Glutamatergic neuron (in vitro differentiated cells): Measurements from ENCODE around the gene HYCC2. TPM values are rescaled to one million over a fixed set of nuclear protein-coding genes. Genes with fewer than 3 reads are reported as not detected.

Experiments
- DNase-seq: peaks from one replicate; pipeline ENCODE4 v3.0.0; 2022
- H3K27ac Mint-ChIP-seq: one replicate; pipeline ENCODE4 v1.8.0; 2020; ENCODE audit warnings: mild to moderate bottlenecking, mixed read lengths, inconsistent platforms; ENCODE audit not compliant: unreplicated experiment
- H3K27me3 Mint-ChIP-seq: one replicate; pipeline ENCODE4 v1.8.0; 2020; ENCODE audit warnings: mild to moderate bottlenecking, moderate library complexity, mixed read lengths, inconsistent platforms; ENCODE audit not compliant: unreplicated experiment
- H3K36me3 Mint-ChIP-seq: one replicate; pipeline ENCODE4 v1.8.0; 2020; ENCODE audit warnings: mild to moderate bottlenecking, mixed read lengths, inconsistent platforms; ENCODE audit not compliant: unreplicated experiment
- H3K4me1 Mint-ChIP-seq: one replicate; pipeline ENCODE4 v1.8.0; 2020; ENCODE audit warnings: mild to moderate bottlenecking, low read depth, mixed read lengths, inconsistent platforms; ENCODE audit not compliant: unreplicated experiment
- H3K4me3 Mint-ChIP-seq: one replicate; pipeline ENCODE4 v1.8.0; 2020; ENCODE audit warnings: mild to moderate bottlenecking, mixed read lengths, inconsistent platforms; ENCODE audit not compliant: unreplicated experiment
- H3K9me3 Mint-ChIP-seq: one replicate; pipeline ENCODE4 v1.8.0; 2020; ENCODE audit warnings: mild to moderate bottlenecking, moderate library complexity, mixed read lengths, inconsistent platforms; ENCODE audit not compliant: unreplicated experiment
- CTCF ChIP-seq: fragments of 200-600 bp; sonication (generic); IDR thresholded peaks from one replicate; pipeline ENCODE4 v1.5.0; 2021; ENCODE audit not compliant: partially characterized antibody, unreplicated experiment
- total RNA-seq: library from RNA; stranded (reverse); fragmentation: NEBNext Ultra II Directional; extraction: Animal tissue kit (Norgen Biotek cat#: 25700); gene quantifications from one replicate; pipeline ENCODE4 v1.2.1, GENCODE V29; 2021; ENCODE audit not compliant: unreplicated experiment

The HYCC2 gene
- total RNA-seq, 1 donor from 2014 or later: 32.8 TPM

DNA sequence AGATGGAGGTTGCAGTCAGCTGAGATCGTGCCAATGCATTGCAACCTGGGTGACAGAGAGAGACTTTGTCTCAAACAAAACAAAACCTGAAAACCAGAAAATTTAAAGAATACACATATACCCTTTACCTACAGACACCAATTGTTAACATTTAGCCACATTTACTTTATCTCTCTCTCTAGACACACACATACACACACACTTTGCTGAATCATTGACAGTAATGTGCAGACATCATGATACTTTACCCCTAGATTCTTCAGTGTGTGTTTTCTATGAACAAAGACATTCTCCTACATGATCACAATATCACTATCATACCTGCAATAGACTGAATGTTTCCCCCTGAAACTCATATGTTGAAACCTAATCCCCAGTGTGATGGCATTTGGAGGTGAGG lies 34.3 kb upstream of the HYCC2 start:
- Mint-ChIP-seq H3K27me3 (peaks cover 2% of the 10 kb centered on the region), H3K9me3 (no peaks in the 10 kb centered on the region), H3K27ac (no peak overlapping the region), H3K4me1 (no peaks in the 10 kb centered on the region), H3K36me3 (no peaks in the 10 kb centered on the region), H3K4me3 (no peak overlapping the region)
- no peak for DNase-seq
- no peak for TF ChIP-seq CTCF

DNA sequence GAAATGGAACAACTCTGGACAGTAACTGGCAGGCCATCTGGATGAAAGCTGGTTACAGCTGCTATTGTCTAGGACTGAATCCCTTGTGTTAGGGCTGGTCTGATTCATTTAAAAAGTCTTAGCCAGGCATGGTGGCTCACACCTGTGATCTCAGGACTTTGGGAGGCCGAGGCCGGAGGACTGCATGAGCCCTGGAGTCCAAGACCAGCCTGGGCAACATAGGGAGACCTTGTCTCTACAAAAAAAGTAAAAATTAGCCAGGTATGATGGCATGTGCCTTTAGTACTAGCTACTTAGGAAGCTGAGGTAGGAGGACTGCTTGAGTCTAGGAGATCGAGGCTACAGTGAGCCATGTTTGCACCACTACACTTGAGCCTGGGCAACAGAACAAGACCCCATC lies 29.0 kb upstream of the HYCC2 start:
- Mint-ChIP-seq H3K27ac (no peak overlapping the region), H3K36me3 (no peaks in the 10 kb centered on the region), H3K4me1 (no peaks in the 10 kb centered on the region), H3K4me3 (no peak overlapping the region), H3K27me3 (peaks cover 4% of the 10 kb centered on the region), H3K9me3 (peaks cover 3% of the 10 kb centered on the region)
- no peak for TF ChIP-seq CTCF
- no peak for DNase-seq

GRCh38 chr2:201093573-201093972 lies 22.1 kb upstream of the HYCC2 start:
- Mint-ChIP-seq H3K9me3 (no peaks in the 10 kb centered on the region), H3K27me3 (peaks cover 2% of the 10 kb centered on the region), H3K27ac (no peak overlapping the region), H3K36me3 (no peaks in the 10 kb centered on the region), H3K4me3 (no peak overlapping the region), H3K4me1 (no peaks in the 10 kb centered on the region)
- no peak for DNase-seq
- no peak for TF ChIP-seq CTCF

GRCh38 chr2:201090574-201090973 lies 19.1 kb upstream of the HYCC2 start:
- no peak for TF ChIP-seq CTCF
- H3K27me3 Mint-ChIP-seq: no peaks in the 10 kb centered on the region
- H3K4me1 Mint-ChIP-seq: no peaks in the 10 kb centered on the region
- H3K4me3 Mint-ChIP-seq: no peak overlapping the region
- no peak for DNase-seq
- no peak overlapping the region for H3K27ac Mint-ChIP-seq
- H3K36me3 Mint-ChIP-seq: no peaks in the 10 kb centered on the region
- H3K9me3 Mint-ChIP-seq: no peaks in the 10 kb centered on the region

DNA sequence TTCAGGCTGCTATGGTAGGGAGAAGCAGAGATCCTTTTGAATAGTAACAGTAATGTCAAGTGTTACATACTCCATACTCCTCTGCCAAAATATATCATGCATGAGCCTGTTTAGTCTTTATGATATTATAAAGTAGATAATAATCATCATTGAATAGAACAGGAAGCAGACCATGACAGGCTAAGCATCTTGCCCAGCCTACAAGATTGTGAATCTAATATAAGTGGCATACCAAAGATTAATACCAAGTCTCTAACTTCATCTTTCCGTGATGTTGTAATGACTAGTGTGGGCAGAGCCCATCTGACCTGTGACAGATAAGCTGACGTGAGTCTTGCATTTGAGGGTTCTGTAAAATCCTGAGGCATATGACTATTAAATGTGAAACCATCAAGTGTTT lies 13.4 kb upstream of the HYCC2 start:
- Mint-ChIP-seq H3K27ac (no peak overlapping the region), H3K4me3 (no peak overlapping the region), H3K4me1 (no peaks in the 10 kb centered on the region), H3K36me3 (no peaks in the 10 kb centered on the region), H3K9me3 (no peaks in the 10 kb centered on the region), H3K27me3 (no peaks in the 10 kb centered on the region)
- DNase-seq: no peak
- no peak for TF ChIP-seq CTCF
